Caco-2 (cell line): ENCODE measurements around the gene STON2. TPM values are rescaled to one million over a fixed set of nuclear protein-coding genes. Genes with fewer than 3 reads are reported as not detected.

Source experiments
- BruUV-seq: library from RNA; stranded (reverse); fragments of 400-500 nt; replicated peaks from 2 replicates; lab custom pipeline; 2021; lab: Mats Ljungman, UMichigan
- CTCF ChIA-PET: fragments of 300-600 bp; sonication (Branson Sonifier 250); formaldehyde crosslinking; loops from one replicate; lab custom pipeline; 2022; ENCODE audit warnings: antibody characterized with exemption; lab: Charles Lee
- POLR2A ChIA-PET: fragments of 300-600 bp; sonication (Branson Sonifier 250); formaldehyde crosslinking; loops from one replicate; lab custom pipeline; 2022; ENCODE audit warnings: antibody characterized with exemption; lab: Charles Lee
- DNase-seq, 2 experiments: peaks; one replicate each; pipeline versions ENCODE4 v3.0.0 to v3.0.0-alpha.2; 2020 to 2022
- H3K27me3 ChIP-seq: replicated peaks from 2 replicates; pipeline ENCODE4 v1.6.0; 2011; ENCODE audit warnings: low read length; ENCODE audit not compliant: control insufficient read depth, insufficient read depth
- H3K36me3 ChIP-seq: 2 replicates; pipeline ENCODE4 v1.5.1; 2011; ENCODE audit warnings: low read length; ENCODE audit not compliant: control insufficient read depth, insufficient read depth
- H3K4me1 ChIP-seq: fragments of 250-450 bp; sonication (Bioruptor Pico); 2 replicates; pipeline ENCODE4 v1.5.1; 2020; ENCODE audit warnings: mild to moderate bottlenecking
- H3K4me3 ChIP-seq: 2 replicates; pipeline ENCODE4 v1.5.1; 2011; ENCODE audit warnings: low read depth, mild to moderate bottlenecking, control low read depth, low read length
- H3K9me3 ChIP-seq: fragments of 250-450 bp; sonication (Bioruptor Pico); 2 replicates; pipeline ENCODE4 v1.5.1; 2020; ENCODE audit warnings: mild to moderate bottlenecking, moderate library complexity
- H3K27ac Mint-ChIP-seq: one replicate; pipeline ENCODE4 v1.8.0; 2022; ENCODE audit warnings: mixed read lengths; ENCODE audit not compliant: unreplicated experiment
- H3K27me3 Mint-ChIP-seq: one replicate; pipeline ENCODE4 v1.8.0; 2022; ENCODE audit warnings: mixed read lengths; ENCODE audit not compliant: insufficient read depth, unreplicated experiment
- H3K36me3 Mint-ChIP-seq: one replicate; pipeline ENCODE4 v1.8.0; 2022; ENCODE audit warnings: mild to moderate bottlenecking, mixed read lengths; ENCODE audit not compliant: insufficient read depth, unreplicated experiment
- H3K4me1 Mint-ChIP-seq: one replicate; pipeline ENCODE4 v1.8.0; 2022; ENCODE audit warnings: low read depth, mixed read lengths; ENCODE audit not compliant: unreplicated experiment
- H3K4me3 Mint-ChIP-seq: one replicate; pipeline ENCODE4 v1.8.0; 2022; ENCODE audit warnings: mild to moderate bottlenecking, moderate library complexity, mixed read lengths; ENCODE audit not compliant: unreplicated experiment
- H3K9me3 Mint-ChIP-seq: one replicate; pipeline ENCODE4 v1.8.0; 2022; ENCODE audit warnings: mixed read lengths; ENCODE audit not compliant: unreplicated experiment
- CTCF ChIP-seq, 2 experiments: fragments of 200-600 bp in 1 of 2; IDR thresholded peaks; 1 replicate in 1 of 2; 2 replicates in 1 of 2; pipeline versions ENCODE4 v1.5.1 to v1.8.0; 2011 to 2022; ENCODE audit warnings: antibody characterized with exemption in 1 of 2, control low read depth in 1 of 2, inconsistent platforms in 1 of 2, low read depth in 1 of 2, low read length in 1 of 2, mild to moderate bottlenecking in 1 of 2, moderate library complexity in 1 of 2; ENCODE audit not compliant: insufficient read depth in 1 of 2, severe bottlenecking in 1 of 2, unreplicated experiment in 1 of 2
- intact Hi-C: fragments of 100-400 bp; cut with micrococcal nuclease; formaldehyde crosslinking; loops from one replicate; pipeline ENCODE4 v1.10.0; 2022; ENCODE audit not compliant: unreplicated experiment
- total RNA-seq: library from RNA; stranded (reverse); gene quantifications from 2 replicates; pipeline ENCODE4 v1.2.3, GENCODE V29; 2022

The STON2 gene
- total RNA-seq, 1 experiment from 2014 or later, result 43.5 TPM

- Histone ChIP-seq H3K36me3 (no peaks in the 10 kb centered on the region), H3K27me3 (no peaks in the 10 kb centered on the region), H3K4me1 (no peaks in the 10 kb centered on the region), H3K9me3 (no peaks in the 10 kb centered on the region), H3K4me3 (no peak overlapping the region)
- CTCF ChIA-PET, result no interaction called here
- no peak for TF ChIP-seq CTCF (IDR thresholded peaks at IDR 0.05; ENCODE audit: insufficient read depth in 1 of 2, low read depth in 1 of 2, low read length in 1 of 2, severe bottlenecking in 1 of 2, unreplicated experiment in 1 of 2)
- no peak for DNase-seq
- no TSS peak for BruUV-seq
- no peak overlapping the region for H3K4me3 Mint-ChIP-seq
- no peaks in the 10 kb centered on the region for H3K4me1 Mint-ChIP-seq
- POLR2A ChIA-PET, result no interaction called here
- intact Hi-C loops, result no loop called here
- H3K36me3 Mint-ChIP-seq, result peaks cover 7% of the 10 kb centered on the region
- no peak overlapping the region for H3K27ac Mint-ChIP-seq
- no peaks in the 10 kb centered on the region for H3K9me3 Mint-ChIP-seq
- H3K27me3 Mint-ChIP-seq, result no peaks in the 10 kb centered on the region
These were observed 57.1 kb downstream of the STON2 start for GRCh38 chr14:81342850-81343580.

GRCh38 chr14:81341781-81342180 lies 58.3 kb downstream of the STON2 start:
- Mint-ChIP-seq H3K27me3 (no peaks in the 10 kb centered on the region), H3K4me1 (no peaks in the 10 kb centered on the region), H3K36me3 (peaks cover 4% of the 10 kb centered on the region), H3K27ac (no peak overlapping the region), H3K9me3 (no peaks in the 10 kb centered on the region), H3K4me3 (no peak overlapping the region)
- H3K36me3 ChIP-seq, result no peaks in the 10 kb centered on the region
- no peaks in the 10 kb centered on the region for H3K9me3 ChIP-seq
- H3K4me1 ChIP-seq, result no peaks in the 10 kb centered on the region
- CTCF ChIA-PET, result no interaction called here
- no peak overlapping the region for H3K4me3 ChIP-seq
- POLR2A ChIA-PET, result no interaction called here
- no peak for TF ChIP-seq CTCF (IDR thresholded peaks at IDR 0.05; ENCODE audit: insufficient read depth in 1 of 2, low read depth in 1 of 2, low read length in 1 of 2, severe bottlenecking in 1 of 2, unreplicated experiment in 1 of 2)
- H3K27me3 ChIP-seq, result no peaks in the 10 kb centered on the region
- intact Hi-C loops, result no loop called here
- no peak for DNase-seq
- BruUV-seq, result no TSS peak

GRCh38 chr14:81341370-81341769 lies 58.8 kb downstream of the STON2 start:
- H3K36me3 ChIP-seq, result no peaks in the 10 kb centered on the region
- no peak overlapping the region for H3K4me3 ChIP-seq
- no peak for DNase-seq
- Mint-ChIP-seq H3K27ac (no peak overlapping the region), H3K4me1 (no peaks in the 10 kb centered on the region), H3K9me3 (no peaks in the 10 kb centered on the region), H3K4me3 (no peak overlapping the region), H3K36me3 (no peaks in the 10 kb centered on the region), H3K27me3 (no peaks in the 10 kb centered on the region)
- TF ChIP-seq CTCF (IDR thresholded peaks at IDR 0.05; ENCODE audit: insufficient read depth in 1 of 2, low read depth in 1 of 2, low read length in 1 of 2, severe bottlenecking in 1 of 2, unreplicated experiment in 1 of 2), result no peak
- intact Hi-C loops, result no loop called here
- ChIA-PET CTCF (no interaction called here), POLR2A (no interaction called here)
- BruUV-seq, result no TSS peak
- no peaks in the 10 kb centered on the region for H3K27me3 ChIP-seq
- H3K9me3 ChIP-seq, result no peaks in the 10 kb centered on the region
- no peaks in the 10 kb centered on the region for H3K4me1 ChIP-seq
